Left renal cortex interstitium (tissue), 4 donors: ENCODE measurements around the gene CHPF2. TPM values are rescaled to one million over a fixed set of nuclear protein-coding genes. Genes with fewer than 3 reads are reported as not detected.

Experiments
- DNase-seq, 4 donors: peaks; one replicate each; pipeline ENCODE4 v3.0.0-alpha.2; 2013; ENCODE audit warnings: low read depth in 4 of 4, low spot score in 2 of 4, missing footprints in 1 of 4
- polyA plus RNA-seq, 4 donors: library from polyadenylated mRNA; unstranded; fragments of 120-200 nt; gene quantifications; one replicate each; pipeline ENCODE4 v1.2.1, GENCODE V29; 2013; ENCODE audit not compliant: insufficient read length in 4 of 4

CHPF2 gene
- polyA plus RNA-seq, 4 donors, result 22.2 to 29.9 (median 26.8) TPM

DNA sequence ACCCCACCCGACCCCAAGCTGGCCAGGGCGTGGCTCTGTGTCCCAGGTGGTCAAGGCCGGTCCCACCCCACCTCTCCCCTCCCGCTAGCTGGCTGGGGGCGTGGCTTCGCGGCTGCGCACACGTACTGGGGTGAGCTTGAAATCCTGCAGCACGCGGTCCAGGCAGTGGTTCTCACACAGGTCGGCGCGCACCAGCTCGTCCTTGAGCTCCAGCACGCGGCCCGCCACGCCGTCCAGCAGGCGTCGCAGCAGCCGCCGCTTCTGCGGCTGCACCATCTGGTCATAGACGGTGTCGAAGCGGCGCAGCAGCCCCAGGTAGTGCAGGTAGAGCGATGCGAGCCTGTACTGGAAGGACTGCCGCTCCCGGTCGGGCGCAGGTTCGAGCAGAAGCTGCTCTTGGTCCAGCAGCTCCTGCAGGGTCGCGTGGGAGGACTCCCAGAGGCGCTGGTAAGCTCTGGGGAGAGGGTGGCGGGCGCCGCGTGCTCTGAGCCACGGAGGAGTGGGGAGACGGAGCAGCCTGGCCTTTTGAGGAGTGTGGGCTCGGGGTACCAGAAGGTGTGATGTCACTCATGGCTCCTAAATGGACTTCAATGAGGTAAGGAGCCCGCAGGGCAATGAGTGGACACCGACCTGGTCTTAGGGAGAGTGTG, 27.8 kb upstream of the CHPF2 start:
- DNase-seq, result no peak

DNA sequence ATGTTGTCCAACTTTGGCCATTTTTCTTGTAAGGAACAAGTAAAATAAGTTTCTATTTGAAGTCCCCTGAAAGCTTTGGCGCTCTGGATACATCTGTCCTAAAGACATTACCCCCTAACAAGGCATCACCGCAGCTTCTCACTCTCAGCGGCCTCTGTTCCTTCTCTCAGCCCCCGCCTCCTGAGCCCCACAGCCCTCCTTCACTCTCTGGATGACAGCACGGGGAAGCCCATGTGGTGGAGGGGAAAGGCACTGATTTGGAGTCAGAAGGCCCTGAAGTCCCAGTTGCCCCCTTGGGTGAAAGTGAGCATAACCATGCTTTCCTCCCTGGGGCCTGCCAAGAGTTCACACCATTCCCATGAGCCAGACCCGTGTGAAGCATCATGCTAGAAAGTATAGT, 26.6 kb upstream of the CHPF2 start:
- no peak for DNase-seq

GRCh38 chr7:151206914-151207313, 25.4 kb upstream of the CHPF2 start:
- DNase-seq, result no peak

DNA sequence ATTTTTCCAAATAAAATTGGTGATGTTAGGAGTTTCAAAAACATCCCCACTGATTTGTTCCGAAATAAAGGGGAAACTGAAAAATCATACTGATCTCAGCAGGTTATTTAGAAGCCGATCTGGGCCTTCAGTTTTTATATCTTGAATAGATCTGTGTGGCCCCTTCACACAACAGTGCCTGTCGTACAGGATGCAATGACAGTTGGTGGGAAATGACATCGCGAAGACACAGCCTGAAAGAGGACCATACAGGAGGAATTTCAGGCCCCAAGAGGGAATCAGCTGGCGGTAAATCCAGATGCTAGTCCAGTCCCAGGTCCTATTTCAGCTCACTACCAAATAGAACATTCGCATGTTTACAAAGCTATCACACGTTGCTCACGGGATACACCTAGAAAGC, 25.0 kb upstream of the CHPF2 start:
- no peak for DNase-seq

- DNase-seq, result no peak
Observed at GRCh38 chr7:151207804-151208203, 24.5 kb upstream of the CHPF2 start.

GRCh38 chr7:151208253-151208862, 23.9 kb upstream of the CHPF2 start:
- no peak for DNase-seq

DNA sequence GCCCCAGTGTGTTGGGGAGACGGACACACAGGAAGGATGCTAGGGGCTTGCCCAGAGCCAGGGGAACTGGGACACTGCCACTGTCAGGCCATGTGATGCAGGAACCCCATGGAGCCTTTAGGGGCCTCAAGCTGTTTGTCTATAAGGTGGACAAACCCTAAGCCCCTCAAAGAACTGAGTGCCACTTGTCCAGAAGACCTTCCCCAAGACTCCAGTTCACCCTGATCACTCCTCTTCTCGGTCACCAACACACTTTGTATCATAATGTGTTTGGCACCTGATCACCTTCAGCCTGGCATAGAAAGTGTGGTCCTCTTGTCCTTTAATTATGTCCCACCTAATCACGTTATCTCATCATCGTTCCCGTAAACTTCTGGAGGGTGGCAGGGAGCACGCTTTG, 22.7 kb upstream of the CHPF2 start:
- no peak for DNase-seq

DNA sequence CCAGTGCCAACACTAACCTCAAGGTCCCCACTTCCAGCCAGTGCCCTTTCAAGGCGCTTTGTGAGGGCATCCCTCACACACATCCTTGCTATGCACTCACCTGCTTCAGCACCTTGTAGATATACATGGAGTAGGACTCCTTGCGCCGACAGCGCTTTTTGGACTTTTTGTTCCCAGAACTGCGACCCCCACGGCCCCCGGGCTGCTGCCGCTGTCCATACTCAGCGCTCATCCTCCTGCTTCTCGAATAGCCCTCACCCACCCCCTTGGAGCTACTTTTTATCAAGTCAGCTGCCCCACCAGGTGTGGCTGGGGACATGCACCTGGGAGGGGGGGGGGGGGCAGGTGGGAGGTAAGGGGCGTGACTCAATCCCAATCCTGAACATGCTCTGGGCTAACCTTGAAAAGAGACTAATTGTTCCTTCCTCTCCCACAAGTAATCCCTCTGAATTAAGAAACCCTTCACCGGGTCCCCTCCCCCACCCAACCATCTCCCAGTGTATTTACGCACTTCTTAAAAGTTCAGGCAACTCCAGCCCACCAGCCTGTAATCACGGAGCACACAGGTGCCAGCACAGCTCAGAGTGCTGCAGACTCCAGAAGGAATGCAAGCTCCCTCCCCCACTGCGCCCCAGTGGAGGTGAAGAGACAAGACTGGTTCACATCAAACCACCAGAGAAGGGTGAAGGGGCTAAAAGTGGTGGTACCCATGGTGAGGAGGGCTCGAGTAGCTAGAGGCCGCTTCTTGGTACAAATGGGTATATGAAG, 22.0 kb upstream of the CHPF2 start, which contains the start of gene H2BK1:
TSS of gene H2BK1 (minus strand) at position 402 of the 768 bp plus-strand sequence. CDS start at position 232, 170 bp downstream.
- DNase-seq, result no peak

- DNase-seq, result no peak
Observed at GRCh38 chr7:151211155-151211772, 21.0 kb upstream of the CHPF2 start.

DNA sequence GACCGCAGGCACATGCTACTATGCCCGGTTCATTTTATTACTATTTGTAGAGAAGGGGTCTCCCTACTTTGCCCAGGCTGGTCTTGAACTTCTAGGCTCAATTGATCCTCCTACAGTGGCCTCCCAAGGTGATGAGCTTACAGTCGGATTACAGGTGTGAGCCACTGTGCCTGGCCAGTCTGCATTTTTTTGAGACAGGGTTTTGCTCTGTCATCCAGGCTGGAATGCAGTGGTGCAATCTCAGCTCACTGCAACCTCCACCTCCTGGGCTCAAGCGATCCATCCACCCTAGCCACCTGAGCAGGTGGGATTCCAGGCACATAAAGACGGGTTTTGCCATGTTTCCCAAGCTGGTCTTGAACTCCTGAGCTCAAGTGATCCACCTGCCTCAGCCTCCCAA, 19.7 kb upstream of the CHPF2 start:
- no peak for DNase-seq

GRCh38 chr7:151213826-151214225, 18.5 kb upstream of the CHPF2 start:
- no peak for DNase-seq

GRCh38 chr7:151215396-151215795, 16.9 kb upstream of the CHPF2 start:
- DNase-seq, result no peak

DNA sequence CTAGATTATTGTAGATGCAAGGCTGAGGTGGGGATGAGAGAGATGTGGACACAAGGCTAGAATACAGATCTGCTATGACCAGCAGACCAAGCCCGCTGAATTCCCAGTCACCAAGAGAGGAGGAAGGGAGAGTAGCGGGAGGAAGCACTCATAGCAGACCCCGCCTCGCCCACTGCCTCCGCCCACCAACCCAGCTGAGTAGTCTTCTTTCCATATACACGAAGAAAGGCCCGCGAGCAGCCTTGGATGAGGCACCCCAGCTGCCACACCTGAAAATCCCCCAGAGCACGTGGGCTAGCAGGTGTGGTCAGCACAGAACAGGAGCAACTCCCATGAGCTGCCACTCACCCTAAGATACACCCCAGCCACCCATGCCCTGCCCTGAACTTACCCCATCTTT, 14.1 kb upstream of the CHPF2 start:
- DNase-seq, result no peak

DNA sequence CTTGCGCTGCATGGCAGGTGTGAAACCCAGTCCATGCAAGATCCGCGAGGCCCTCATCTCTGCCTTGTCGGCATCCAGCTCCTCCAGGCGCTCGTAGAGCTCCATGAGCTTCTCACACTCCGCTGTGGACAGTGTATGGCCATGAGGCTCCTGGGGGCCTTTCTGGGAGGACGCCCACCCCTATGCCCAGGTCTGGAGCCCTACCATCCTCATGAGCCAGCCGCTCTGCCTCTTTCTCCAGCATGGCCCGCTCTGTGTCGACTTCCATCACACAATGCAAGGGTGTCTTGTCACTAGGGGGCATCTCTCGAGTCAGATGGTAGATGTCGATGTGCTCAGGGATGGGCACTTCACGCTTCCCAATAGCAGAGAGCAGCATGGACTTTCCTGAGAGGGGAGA, 8.6 kb upstream of the CHPF2 start:
- no peak for DNase-seq

DNA sequence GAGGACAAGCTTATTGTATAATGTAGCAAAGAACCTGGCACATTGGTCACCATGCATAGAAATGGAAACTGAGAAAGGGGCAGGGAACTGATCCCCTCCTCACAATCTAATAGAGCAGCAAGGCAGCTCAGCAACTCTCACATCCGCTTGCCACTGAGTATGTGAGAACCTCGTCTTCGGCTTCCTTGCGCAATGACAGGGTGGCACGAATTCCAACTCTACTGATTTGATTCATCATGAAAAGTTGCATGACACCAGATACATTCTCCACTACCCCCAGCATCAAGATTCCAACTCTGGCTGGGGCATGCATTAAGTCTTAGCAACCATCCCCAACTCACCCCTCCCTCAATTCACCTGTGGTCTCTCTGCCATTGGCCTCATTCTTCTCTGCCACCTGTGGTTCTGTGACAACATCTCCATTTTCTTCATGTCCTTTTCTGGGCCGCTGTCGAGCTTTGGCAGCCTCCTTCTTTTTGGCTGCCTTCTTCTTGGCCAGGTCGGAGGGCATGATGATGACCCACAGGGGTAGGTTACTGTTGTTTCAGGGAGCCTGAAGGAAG, 6.3 kb upstream of the CHPF2 start:
- no peak for DNase-seq

DNA sequence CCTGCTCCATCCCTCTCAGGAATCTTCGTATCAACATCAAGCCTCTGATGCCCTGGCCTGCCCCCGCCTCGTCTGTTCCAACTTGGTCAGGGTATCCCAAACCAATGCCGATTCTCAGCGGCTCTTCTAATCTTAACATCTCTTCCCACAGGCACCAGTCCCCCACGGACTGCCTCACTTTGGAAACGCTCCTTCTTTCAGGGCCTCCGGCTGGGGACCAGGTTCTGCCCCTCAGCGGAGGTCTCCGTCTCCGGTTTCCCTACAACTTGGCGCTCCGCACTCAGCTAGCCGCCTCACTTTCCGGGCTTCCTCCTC, 5.8 kb upstream of the CHPF2 start:
- DNase-seq, result no peak

DNA sequence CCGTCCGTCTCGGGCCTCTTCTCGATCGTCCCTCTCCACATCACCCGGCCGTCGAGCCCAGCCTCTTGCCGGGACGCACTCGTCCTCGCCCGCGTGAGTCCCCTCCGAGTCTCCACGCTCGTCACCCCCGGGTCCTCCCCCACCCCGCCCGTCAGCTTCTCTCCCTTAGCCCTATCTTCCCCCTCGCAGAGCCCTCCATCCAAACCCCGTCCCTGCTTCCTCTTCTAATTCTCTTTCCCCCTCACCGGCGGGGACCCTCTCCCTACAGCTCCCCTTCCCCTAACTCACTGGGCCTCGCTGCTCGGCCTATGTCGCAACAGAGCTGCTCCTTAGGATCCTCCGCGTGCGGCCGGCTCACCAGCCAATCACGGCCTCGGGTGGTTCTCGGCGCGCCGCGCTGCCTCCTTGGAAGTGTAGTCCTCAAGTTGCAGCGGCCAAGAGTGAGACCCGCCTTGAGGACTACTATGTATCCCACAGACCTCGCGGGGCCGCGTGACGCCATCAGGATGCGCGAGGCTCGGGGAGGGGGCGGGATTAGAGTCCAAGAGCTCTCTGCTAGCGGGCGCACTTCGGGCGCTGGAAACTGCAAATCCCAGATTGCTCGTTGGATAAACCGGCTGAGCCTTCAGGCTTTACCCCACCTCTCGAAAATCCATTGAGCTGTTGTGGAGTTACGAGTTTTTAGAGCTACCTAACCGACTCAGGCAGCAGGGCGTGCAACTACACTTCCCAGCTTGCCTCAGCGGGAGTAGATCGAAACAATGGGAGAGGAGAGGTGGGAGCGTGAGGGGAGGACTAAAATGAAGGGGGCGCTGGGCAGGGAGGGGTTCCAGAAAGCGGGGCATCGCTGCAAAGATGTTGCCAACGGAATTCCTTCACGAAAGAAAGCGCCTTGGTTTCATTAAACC, 5.2 kb upstream of the CHPF2 start, which contains the start of gene ABCF2:
TSS of gene ABCF2 (minus strand) at position 331 of the 908 bp plus-strand sequence. CDS start 747 bp downstream, outside the sequence.
- peak; percentile 95 to 99 (median 98) for DNase-seq

GRCh38 chr7:151228024-151228866, 4.0 kb upstream of the CHPF2 start:
- DNase-seq, result no peak

DNA sequence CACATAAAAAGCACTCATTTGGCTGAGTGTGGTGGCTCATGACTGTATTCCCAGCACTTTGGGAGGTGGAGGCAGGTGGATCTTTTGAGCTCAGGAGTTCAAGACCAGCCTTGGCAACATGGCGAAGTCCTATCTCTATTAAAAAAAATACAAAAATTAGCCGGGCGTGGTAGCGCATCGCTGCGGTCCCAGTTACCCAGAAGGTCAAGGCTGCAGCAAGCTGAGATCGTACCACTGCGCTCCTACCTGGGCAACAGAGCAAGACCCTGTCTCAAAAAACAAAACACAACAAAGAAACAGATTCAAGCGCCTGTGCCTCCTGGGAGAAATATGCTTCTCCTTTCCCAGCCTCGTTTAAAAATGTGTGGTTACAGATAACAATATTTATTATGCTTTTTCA, 3.0 kb upstream of the CHPF2 start:
- no peak for DNase-seq
